HG02763 (cell line): Measurements from ENCODE around the gene CAPN2.
"Not testable (repeated sequence)": the region's sequence is repeated elsewhere in the genome, so short reads cannot be mapped to it uniquely, and the experiment has no call there.

Experiments used
- ATAC-seq: cut with Tn5 transposase; IDR thresholded peaks from one replicate; pipeline ENCODE4 v1.9.1; 2021; ENCODE audit warnings: mild to moderate bottlenecking, moderate library complexity; ENCODE audit not compliant: unreplicated experiment

CAPN2 gene

GRCh38 chr1:223716302-223716862 lies 4.0 kb downstream of the CAPN2 start:
- no peak for ATAC-seq

DNA sequence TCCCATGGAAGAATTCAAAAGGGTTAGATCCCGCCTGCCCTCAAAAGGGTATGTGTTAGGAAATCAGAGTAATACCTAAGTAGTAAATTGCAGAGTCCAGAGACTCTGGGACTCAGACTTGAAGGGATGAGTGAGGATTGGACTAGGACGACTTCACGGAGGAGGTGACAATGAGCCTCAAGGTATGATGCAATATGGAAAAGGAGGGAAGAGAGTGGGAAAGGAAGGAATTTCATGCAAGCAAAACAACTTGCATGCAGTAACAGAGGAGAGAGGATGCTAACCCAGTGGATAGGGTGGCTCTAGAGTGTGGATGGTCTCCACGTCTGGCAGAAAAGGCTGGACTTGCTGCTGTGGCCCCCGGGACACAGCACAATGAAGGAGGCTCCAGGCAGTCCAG lies 4.8 kb downstream of the CAPN2 start:
- no peak for ATAC-seq

DNA sequence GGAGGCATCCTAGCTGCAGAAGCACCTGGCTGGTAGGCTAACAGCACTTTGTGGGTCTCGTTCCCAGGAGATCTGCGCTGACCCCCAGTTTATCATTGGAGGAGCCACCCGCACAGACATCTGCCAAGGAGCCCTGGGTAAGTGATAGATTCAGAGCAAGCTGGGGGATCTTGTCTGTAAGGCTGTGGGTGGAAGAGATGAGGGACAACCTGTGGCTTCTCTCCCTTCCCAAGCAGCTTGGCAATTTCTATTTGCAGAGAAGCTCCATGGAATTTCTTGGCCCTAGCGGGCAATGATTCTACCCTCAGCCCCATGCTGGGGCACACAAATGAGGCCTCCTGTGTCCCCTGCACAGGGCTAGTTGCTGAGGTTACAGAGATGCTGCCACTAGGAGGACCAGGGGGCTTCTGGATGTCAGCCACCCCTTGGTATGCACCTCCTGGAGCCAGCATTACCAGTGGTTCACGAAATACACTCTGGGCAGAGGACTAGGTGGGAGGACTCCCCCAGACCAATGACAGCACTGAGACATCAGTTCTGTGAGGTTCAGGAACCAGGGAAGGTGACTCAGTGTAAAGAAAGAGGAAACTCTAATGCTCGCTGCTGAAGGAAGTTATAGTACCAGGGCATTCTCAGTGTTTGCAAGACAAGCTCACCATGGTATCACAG lies 5.5 kb downstream of the CAPN2 start:
- no peak for ATAC-seq

GRCh38 chr1:223718850-223719249 lies 6.5 kb downstream of the CAPN2 start:
- no peak for ATAC-seq

DNA sequence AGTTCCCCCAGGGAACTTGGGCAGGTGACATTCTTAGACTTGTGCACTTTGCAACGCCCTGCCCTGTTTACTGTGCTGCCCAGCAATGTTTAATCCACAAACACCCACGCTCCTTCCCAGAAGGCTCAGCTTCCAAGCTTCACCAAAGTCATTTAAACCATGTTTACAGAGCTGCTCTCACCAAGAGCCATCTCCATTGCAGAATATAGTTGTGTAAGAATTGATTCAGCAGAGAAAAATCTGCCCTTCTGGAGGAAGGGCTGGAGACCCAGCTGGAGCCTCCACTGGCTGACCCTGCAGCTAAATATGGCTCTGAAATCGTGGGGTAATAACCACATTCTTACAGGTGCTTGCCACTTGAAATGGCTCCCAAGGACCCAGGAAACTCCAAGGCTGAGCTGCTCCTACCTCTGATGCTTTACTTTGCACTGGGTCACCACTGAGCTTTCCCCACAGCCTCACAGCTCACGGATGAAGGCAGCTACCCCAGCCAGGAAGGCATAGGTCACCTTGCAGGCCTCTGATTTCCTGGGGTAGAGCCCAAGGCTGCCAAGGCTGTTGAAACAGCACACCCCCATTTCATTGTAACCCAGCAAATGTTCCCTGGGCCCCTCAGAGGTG lies 8.7 kb downstream of the CAPN2 start:
- no peak for ATAC-seq

DNA sequence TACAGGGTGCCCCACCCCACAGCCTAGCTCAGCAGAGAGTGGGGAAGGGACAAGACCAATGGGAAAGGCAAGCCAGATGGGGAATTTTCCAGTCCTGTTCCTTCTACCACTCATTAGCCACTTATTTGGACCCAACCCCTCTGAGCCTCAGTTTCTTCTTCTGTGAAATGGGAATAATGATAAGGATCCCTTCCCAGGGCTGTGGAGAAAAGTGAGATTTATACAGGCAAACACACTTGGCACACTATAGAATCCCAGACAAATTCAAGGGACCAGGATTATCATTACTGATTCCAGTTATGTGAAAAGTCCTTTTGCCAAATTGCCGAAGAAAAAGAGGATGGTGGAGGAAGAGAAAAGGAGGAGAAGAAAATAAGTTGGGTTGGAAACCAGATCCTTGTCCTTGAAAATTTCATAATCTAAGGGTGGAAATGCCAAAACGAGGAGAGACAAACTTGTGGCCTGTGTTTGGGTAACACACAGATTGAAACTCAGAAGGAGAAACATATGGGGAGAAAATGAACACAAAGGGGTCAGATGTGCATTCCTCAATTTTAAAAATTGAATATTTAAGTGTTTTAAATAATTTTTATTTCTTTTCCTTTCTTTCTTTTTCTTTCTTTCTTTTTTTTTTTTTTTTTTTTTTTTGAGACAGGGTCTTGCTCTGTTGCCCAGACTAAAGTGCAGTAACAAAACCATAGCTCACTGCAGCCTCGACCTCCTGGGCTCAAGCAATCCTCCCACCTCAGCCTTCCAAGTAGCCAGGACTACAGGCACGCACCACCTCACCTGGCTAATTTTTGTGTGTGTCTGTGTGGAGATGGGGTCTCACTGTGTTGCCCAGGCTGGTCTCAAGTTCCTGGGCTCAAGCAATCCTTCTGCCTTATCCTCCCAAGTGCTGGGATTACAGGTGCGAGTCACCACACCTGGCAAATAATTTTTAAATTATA lies 9.6 kb downstream of the CAPN2 start:
- ATAC-seq: no peak

DNA sequence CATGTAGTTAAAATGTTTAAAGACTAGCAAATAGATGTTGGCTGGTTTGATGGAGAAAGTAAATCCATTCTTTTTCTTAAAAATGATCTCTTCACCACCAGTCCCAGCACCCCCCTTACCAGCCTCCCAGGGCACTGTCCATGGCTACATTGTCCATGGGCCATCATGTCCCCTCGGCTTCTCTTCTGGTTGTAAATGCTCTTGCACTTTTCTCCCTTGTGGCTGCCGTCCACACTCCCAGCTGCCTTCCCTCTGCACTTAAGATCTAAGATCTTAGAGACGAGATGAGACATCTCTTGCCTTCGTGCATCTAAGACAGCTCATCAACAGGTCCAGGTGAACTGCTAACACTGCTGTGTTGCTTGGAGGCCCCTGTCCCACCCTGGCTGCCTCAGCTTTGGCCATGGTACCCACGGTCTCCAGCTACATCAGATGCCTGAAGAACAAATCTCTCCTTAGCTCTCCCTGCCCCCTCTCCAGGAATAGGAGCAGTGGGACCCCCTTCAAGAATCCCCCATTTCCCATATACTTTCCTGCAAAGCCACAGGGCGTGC lies 11.1 kb downstream of the CAPN2 start:
- no peak for ATAC-seq

- ATAC-seq: no peak
These were observed 12.0 kb downstream of the CAPN2 start for GRCh38 chr1:223724376-223724775.

DNA sequence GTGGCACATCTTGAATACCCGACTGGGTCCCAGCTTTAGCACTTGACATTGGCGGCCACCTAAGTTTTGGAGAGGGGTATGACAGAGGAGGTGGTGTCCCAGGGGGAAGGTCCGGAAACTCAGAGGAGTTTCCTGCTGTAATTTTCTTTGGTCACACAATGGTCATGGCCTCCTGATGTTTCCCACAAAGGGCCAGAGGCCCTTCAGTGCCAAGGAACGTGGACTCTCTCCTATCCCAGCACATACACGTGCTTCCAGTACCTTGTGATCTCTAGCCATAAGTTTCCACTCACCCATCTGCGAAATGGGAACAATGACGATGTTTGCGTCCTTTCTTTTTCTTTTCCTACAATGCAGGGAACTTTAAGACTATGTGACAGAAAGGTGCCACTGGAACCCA lies 13.2 kb downstream of the CAPN2 start:
- ATAC-seq: no peak

DNA sequence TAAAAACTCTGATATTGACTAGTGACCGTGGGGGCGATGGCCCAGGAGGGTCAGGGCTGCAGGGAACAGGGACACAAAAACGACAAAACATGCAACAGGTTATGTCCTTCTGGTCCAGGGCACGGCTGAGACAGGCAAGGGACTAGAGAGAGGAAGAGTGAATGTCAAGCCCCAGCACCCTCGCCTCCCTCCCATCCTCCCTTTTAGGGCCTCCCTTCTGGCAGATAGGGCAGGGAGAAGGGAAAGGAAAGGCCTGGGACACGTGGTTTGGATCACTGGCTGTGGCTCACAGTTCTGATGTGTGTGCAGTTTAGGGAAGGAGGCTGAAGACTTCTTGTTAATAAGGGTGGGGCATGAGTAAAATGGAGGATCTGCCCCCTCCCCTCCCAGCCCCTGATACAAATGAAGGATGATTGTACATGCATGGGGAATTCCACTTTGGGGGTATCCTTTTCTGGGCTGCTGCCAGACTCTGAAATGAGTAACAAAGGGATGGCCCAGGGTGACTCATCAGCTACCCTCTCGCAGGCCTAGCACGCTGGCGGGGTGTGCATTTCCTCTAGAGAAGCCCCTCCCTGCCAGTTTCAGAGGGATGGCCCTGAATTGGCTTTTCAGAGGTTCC lies 14.2 kb downstream of the CAPN2 start:
- ATAC-seq: peak; percentile 91

DNA sequence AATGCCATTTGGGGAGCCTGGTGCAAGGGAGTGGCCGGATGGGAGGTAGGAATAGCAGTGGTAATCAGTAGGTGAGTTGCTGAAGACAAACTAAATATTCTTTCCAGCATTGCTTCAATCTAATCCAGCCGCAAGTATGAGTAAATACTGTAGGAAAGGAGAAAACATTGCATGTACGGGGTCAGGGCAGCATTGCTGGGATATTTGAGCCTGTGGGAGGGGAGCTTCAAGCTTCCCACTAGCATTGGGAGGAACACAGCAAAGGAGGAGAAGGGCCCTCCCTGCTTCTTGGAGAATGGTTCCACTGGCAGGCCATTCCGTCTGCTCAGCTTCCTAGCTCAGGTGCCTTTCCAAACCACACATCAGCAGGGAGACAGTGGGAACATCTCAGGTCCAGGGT lies 15.2 kb downstream of the CAPN2 start:
- ATAC-seq: no peak

- ATAC-seq: no peak
These were observed 17.6 kb downstream of the CAPN2 start for GRCh38 chr1:223729906-223730305.

GRCh38 chr1:223730479-223731132 lies 18.3 kb downstream of the CAPN2 start:
- no peak for ATAC-seq

- no peak for ATAC-seq
These were observed 18.9 kb downstream of the CAPN2 start for GRCh38 chr1:223731133-223731770.

- ATAC-seq: no peak
These were observed 20.9 kb downstream of the CAPN2 start for GRCh38 chr1:223732993-223733798.

GRCh38 chr1:223733898-223734852 lies 21.8 kb downstream of the CAPN2 start:
- no peak for ATAC-seq

DNA sequence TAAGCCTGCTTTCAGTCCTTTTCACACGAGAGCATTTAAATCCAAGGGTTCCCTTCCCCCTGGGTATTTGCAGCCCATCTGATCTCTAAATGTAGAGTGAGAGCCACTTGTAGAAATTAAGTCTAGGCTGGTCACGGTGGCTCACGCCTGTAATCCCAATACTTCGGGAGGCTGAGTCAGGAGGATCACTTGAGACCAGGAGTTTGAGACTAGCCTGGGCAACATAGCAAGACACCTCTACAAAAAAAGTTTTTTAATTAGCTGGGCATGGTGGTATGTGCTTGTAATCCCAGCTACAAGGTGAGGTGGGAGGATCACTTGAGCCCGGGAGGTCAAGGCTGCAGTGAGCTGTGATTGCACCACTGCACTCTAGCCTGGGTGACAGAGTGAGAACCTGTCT lies 24.3 kb downstream of the CAPN2 start:
- ATAC-seq: not testable (repeated sequence)

GRCh38 chr1:223737342-223737741 lies 25.0 kb downstream of the CAPN2 start:
- ATAC-seq: no peak
